Chondrocyte (in vitro differentiated cells): ENCODE measurements around the gene FBXO22. TPM values are rescaled to one million over a fixed set of nuclear protein-coding genes. Genes with fewer than 3 reads are reported as not detected.
"Not testable (repeated sequence)": the region's sequence is repeated elsewhere in the genome, so short reads cannot be mapped to it uniquely, and the experiment has no call there.

Experiments used
- DNase-seq: peaks from one replicate; pipeline ENCODE4 v3.0.0; 2021; ENCODE audit warnings: mixed read lengths, low spot score
- H3K27ac Mint-ChIP-seq: one replicate; pipeline ENCODE4 v1.8.0; 2021; ENCODE audit warnings: mild to moderate bottlenecking, moderate library complexity, mixed read lengths; ENCODE audit not compliant: unreplicated experiment
- H3K27me3 Mint-ChIP-seq: 2 replicates; pipeline ENCODE4 v1.8.0; 2021; ENCODE audit warnings: low read depth, mixed read lengths
- H3K36me3 Mint-ChIP-seq: 2 replicates; pipeline ENCODE4 v1.8.0; 2021; ENCODE audit warnings: low read depth, mixed read lengths
- H3K4me1 Mint-ChIP-seq: 2 replicates; pipeline ENCODE4 v1.8.0; 2021; ENCODE audit warnings: low read depth, mild to moderate bottlenecking, mixed read lengths
- H3K4me3 Mint-ChIP-seq: one replicate; pipeline ENCODE4 v1.8.0; 2021; ENCODE audit warnings: mild to moderate bottlenecking, moderate library complexity, mixed read lengths; ENCODE audit not compliant: unreplicated experiment
- H3K9me3 Mint-ChIP-seq: 2 replicates; pipeline ENCODE4 v1.8.0; 2021; ENCODE audit warnings: low read depth, mixed read lengths
- CTCF ChIP-seq: fragments of 200-600 bp; sonication (generic); IDR thresholded peaks from 2 replicates; pipeline ENCODE4 v1.5.0; 2021; ENCODE audit warnings: antibody characterized with exemption, mild to moderate bottlenecking, moderate library complexity
- total RNA-seq: library from RNA; stranded (reverse); gene quantifications from 3 replicates; pipeline ENCODE4 v1.2.1, GENCODE V29; 2021

FBXO22 gene
- total RNA-seq, 1 donor from 2014 or later, result 33.6 TPM

GRCh38 chr15:75900577-75900976, 3.1 kb upstream of the FBXO22 start:
- Mint-ChIP-seq H3K36me3 (peaks cover 8% of the 10 kb centered on the region), H3K27ac (no peak overlapping the region), H3K4me3 (no peak overlapping the region), H3K9me3 (no peaks in the 10 kb centered on the region), H3K27me3 (no peaks in the 10 kb centered on the region), H3K4me1 (peaks cover 31% of the 10 kb centered on the region)
- TF ChIP-seq CTCF, result no peak
- DNase-seq, result no peak

- peaks cover 8% of the 10 kb centered on the region for H3K36me3 Mint-ChIP-seq
- H3K27me3 Mint-ChIP-seq, result no peaks in the 10 kb centered on the region
- H3K4me3 Mint-ChIP-seq, result no peak overlapping the region
- H3K4me1 Mint-ChIP-seq, result peaks cover 39% of the 10 kb centered on the region
- DNase-seq, result no peak
- H3K27ac Mint-ChIP-seq, result peak overlapping the region; percentile 81
- TF ChIP-seq CTCF, result no peak
- no peaks in the 10 kb centered on the region for H3K9me3 Mint-ChIP-seq
These were observed 1.5 kb upstream of the FBXO22 start for GRCh38 chr15:75902129-75902557.

- no peak for TF ChIP-seq CTCF
- H3K27ac Mint-ChIP-seq, result peak overlapping the region; percentile 36
These were observed 1.6 kb downstream of the FBXO22 start for GRCh38 chr15:75905231-75905630.

GRCh38 chr15:75910355-75910754, 6.7 kb downstream of the FBXO22 start:
- not testable (repeated sequence) for H3K4me3 Mint-ChIP-seq, H3K27me3 Mint-ChIP-seq, H3K27ac Mint-ChIP-seq, DNase-seq
- Mint-ChIP-seq H3K4me1 (peaks cover 11% of the 10 kb centered on the region), H3K36me3 (peaks cover 49% of the 10 kb centered on the region), H3K9me3 (peaks cover 29% of the 10 kb centered on the region)

More at GRCh38 chr15:75905231-75905630, 1.6 kb downstream of the FBXO22 start:
- Mint-ChIP-seq H3K4me1 (peaks cover 39% of the 10 kb centered on the region), H3K27me3 (no peaks in the 10 kb centered on the region), H3K9me3 (peaks cover 1% of the 10 kb centered on the region), H3K4me3 (peak overlapping the region; percentile 98), H3K36me3 (peaks cover 14% of the 10 kb centered on the region)
- no peak for DNase-seq

GRCh38 chr15:75916978-75917377, 13.3 kb downstream of the FBXO22 start:
- Mint-ChIP-seq H3K36me3 (peaks cover 33% of the 10 kb centered on the region), H3K4me3 (no peak overlapping the region), H3K27ac (no peak overlapping the region), H3K9me3 (peaks cover 11% of the 10 kb centered on the region), H3K27me3 (no peaks in the 10 kb centered on the region), H3K4me1 (peaks cover 13% of the 10 kb centered on the region)
- TF ChIP-seq CTCF, result no peak
- DNase-seq, result no peak

- TF ChIP-seq CTCF, result no peak
- no peaks in the 10 kb centered on the region for H3K9me3 Mint-ChIP-seq
- H3K27me3 Mint-ChIP-seq, result no peaks in the 10 kb centered on the region
- peaks cover 23% of the 10 kb centered on the region for H3K4me1 Mint-ChIP-seq
- no peak for DNase-seq
- H3K4me3 Mint-ChIP-seq, result no peak overlapping the region
- H3K36me3 Mint-ChIP-seq, result peaks cover 24% of the 10 kb centered on the region
- no peak overlapping the region for H3K27ac Mint-ChIP-seq
These were observed 14.5 kb downstream of the FBXO22 start for GRCh38 chr15:75918135-75918534.
